IMR-90 (cell line): ENCODE data around the gene MET.

Experiments used
- CEBPB ChIP-seq: IDR thresholded peaks from 2 replicates; pipeline ENCODE4 v1.6.1; 2012; ENCODE audit warnings: low read depth, low read length, improper control_type of control experiment
- FOS ChIP-seq: fragments of 150-350 bp; IDR thresholded peaks from 2 replicates; pipeline ENCODE4 v1.6.1; 2016; ENCODE audit warnings: low read depth, low read length
- MXI1 ChIP-seq: IDR thresholded peaks from 2 replicates; pipeline ENCODE4 v1.6.1; 2012; ENCODE audit warnings: low read depth, mild to moderate bottlenecking, low read length, moderate library complexity, borderline replicate concordance
- POLR2A ChIP-seq: IDR thresholded peaks from 2 replicates; pipeline ENCODE4 v1.6.1; 2012; ENCODE audit warnings: mild to moderate bottlenecking, low read depth, low read length
- RAD21 ChIP-seq: IDR thresholded peaks from 2 replicates; pipeline ENCODE4 v1.6.1; 2012; ENCODE audit warnings: low read length, improper control_type of control experiment
- RFX5 ChIP-seq: IDR thresholded peaks from 2 replicates; pipeline ENCODE4 v1.8.0; 2012; ENCODE audit warnings: low read depth, mild to moderate bottlenecking, low read length, moderate library complexity
- TF ChIP-seq, protein P1 (sequence below): conservative IDR thresholded peaks from 2 replicates; pipeline ENCODE4 v1.5.1; 2012; ENCODE audit warnings: mild to moderate bottlenecking, low read depth, low read length, improper control_type of control experiment
- TF ChIP-seq, protein P2 (sequence below): fragments of 150-350 bp; IDR thresholded peaks from 2 replicates; pipeline ENCODE4 v1.6.1; 2017; ENCODE audit warnings: mild to moderate bottlenecking, antibody characterized with exemption, low read length, low read depth

DNA sequence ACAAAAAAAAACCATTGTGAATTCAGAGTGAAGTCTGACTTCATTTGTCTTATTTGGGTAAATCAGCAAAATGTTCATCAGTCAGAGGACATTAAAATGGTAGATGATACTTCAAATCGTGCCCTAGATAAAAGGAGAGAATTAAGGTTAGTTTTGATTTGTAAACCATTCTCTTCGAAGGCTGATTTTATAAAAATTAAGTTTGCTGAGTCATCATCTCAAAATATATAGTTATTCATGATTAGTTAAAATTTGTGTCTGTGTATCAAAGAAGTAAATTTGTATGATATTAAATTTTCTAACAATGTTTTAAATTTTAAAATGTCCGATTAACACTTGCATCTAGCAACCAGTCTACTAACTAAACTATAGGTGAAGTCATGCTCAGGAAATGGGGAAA is 35.3 kb downstream of the MET start:
- TF ChIP-seq, protein P1, sequence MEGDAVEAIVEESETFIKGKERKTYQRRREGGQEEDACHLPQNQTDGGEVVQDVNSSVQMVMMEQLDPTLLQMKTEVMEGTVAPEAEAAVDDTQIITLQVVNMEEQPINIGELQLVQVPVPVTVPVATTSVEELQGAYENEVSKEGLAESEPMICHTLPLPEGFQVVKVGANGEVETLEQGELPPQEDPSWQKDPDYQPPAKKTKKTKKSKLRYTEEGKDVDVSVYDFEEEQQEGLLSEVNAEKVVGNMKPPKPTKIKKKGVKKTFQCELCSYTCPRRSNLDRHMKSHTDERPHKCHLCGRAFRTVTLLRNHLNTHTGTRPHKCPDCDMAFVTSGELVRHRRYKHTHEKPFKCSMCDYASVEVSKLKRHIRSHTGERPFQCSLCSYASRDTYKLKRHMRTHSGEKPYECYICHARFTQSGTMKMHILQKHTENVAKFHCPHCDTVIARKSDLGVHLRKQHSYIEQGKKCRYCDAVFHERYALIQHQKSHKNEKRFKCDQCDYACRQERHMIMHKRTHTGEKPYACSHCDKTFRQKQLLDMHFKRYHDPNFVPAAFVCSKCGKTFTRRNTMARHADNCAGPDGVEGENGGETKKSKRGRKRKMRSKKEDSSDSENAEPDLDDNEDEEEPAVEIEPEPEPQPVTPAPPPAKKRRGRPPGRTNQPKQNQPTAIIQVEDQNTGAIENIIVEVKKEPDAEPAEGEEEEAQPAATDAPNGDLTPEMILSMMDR: no peak
- TF ChIP-seq, protein P2, sequence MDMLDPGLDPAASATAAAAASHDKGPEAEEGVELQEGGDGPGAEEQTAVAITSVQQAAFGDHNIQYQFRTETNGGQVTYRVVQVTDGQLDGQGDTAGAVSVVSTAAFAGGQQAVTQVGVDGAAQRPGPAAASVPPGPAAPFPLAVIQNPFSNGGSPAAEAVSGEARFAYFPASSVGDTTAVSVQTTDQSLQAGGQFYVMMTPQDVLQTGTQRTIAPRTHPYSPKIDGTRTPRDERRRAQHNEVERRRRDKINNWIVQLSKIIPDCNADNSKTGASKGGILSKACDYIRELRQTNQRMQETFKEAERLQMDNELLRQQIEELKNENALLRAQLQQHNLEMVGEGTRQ: no peak
- no peak for TF ChIP-seq RAD21
- no peak for TF ChIP-seq POLR2A
- TF ChIP-seq MXI1: no peak
- no peak for TF ChIP-seq RFX5
- no peak for TF ChIP-seq CEBPB
- no peak for TF ChIP-seq FOS
